Measurements from ENCODE around the gene C10orf90.

The C10orf90 gene

DNA sequence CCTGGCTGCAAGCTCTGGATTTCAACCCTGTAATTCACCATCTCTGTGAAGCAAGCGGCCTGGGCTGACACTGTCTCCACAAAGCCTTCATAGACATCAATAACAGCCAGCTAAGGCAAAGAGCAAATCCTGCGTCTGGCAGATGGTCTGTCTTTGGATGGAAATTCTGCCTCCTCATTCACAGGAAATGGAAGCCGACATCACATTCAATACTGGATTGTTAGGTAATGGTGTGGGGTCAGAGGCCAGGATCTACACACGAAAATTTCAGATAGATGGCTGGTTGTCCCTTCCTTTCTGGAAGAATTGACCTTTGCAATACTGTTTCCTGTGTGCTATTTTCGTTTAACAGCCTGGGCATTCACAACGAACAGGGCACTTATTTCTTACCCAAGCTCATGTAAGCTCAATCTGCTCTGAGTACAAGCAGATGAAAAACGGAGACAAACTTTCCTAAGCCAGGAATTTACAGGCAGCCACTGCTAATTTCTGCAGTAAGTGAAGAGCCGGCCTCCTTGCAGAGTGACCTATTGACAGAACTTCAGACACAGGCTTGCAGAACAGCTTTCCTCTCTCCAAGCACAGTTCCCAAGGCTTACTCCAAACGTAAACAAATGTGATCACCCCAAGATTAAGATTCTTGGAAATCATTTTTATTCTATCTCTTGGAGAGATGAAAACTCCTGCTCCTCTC is 279.2 kb downstream of the C10orf90 start (continued):
- TF ChIP-seq ZNF366 (tag by site-specific recombination; conservative IDR thresholded peaks at IDR 0.05) = no peak

DNA sequence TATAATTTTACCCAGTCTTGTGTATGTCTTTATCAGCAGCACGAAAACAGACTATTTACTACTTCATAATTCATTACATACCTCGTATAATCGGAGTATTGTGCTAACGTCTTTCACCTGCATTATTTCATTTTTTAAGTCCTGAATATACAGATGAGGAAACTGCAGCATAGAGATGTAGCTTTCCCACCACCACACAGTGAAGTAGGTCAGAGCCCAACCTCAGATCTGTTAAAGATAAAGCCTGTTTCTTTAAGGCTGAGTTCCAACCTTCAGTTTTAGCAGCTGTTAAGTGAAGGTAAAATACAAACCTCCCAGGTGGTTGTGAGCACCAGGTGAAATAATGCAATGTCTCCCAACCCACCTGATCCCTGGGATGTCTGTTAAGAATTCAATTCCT is 280.2 kb downstream of the C10orf90 start:
- ChIA-PET CTCF (no interaction called here), POLR2A (no interaction called here)
- Histone ChIP-seq H3K4me1 (ENCODE audit: control insufficient read depth, insufficient read depth, low read length) (no peaks in the 10 kb centered on the region), H3K9me3 (ENCODE audit: control insufficient read depth, insufficient read depth, low read depth, low read length) (no peaks in the 10 kb centered on the region; the same call in 1 of the 2 replicates), H3K27ac (ENCODE audit: extremely low read depth, low read depth, low read length) (no peak overlapping the region), H3K4me3 (ENCODE audit: low read depth, low read length) (no peak overlapping the region), H3K36me3 (ENCODE audit: control insufficient read depth in 2 of 2, insufficient read depth in 1 of 2, low read length in 2 of 2) (no peaks in the 10 kb centered on the region)
- TF ChIP-seq ZNF214 (tag by site-specific recombination; IDR thresholded peaks at IDR 0.05; ENCODE audit: borderline replicate concordance) = no peak
- no peak for TF ChIP-seq ZBTB7A (tag by site-specific recombination; IDR thresholded peaks at IDR 0.05; ENCODE audit: low read depth)
- TF ChIP-seq TRIM28 (IDR thresholded peaks at IDR 0.05; ENCODE audit: borderline replicate concordance, low read length) = no peak
- no peak for TF ChIP-seq ZNF292 (tag by site-specific recombination; IDR thresholded peaks at IDR 0.05; ENCODE audit: borderline replicate concordance, low read depth)
- TF ChIP-seq ZBTB8A (tag by site-specific recombination; IDR thresholded peaks at IDR 0.05) = no peak
- no peak for TF ChIP-seq ZNF175 (tag by site-specific recombination; IDR thresholded peaks at IDR 0.05)
- no peak for TF ChIP-seq ZNF133 (tag by site-specific recombination; IDR thresholded peaks at IDR 0.05)
- no peak for TF ChIP-seq ZNF112 (tag by site-specific recombination; IDR thresholded peaks at IDR 0.05)
- TF ChIP-seq, protein P1, sequence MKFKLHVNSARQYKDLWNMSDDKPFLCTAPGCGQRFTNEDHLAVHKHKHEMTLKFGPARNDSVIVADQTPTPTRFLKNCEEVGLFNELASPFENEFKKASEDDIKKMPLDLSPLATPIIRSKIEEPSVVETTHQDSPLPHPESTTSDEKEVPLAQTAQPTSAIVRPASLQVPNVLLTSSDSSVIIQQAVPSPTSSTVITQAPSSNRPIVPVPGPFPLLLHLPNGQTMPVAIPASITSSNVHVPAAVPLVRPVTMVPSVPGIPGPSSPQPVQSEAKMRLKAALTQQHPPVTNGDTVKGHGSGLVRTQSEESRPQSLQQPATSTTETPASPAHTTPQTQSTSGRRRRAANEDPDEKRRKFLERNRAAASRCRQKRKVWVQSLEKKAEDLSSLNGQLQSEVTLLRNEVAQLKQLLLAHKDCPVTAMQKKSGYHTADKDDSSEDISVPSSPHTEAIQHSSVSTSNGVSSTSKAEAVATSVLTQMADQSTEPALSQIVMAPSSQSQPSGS (tag by site-specific recombination; IDR thresholded peaks at IDR 0.05; ENCODE audit: low read depth) = no peak
- TF ChIP-seq ZNF701 (tag by site-specific recombination; IDR thresholded peaks at IDR 0.05) = no peak
- TF ChIP-seq, protein P2, sequence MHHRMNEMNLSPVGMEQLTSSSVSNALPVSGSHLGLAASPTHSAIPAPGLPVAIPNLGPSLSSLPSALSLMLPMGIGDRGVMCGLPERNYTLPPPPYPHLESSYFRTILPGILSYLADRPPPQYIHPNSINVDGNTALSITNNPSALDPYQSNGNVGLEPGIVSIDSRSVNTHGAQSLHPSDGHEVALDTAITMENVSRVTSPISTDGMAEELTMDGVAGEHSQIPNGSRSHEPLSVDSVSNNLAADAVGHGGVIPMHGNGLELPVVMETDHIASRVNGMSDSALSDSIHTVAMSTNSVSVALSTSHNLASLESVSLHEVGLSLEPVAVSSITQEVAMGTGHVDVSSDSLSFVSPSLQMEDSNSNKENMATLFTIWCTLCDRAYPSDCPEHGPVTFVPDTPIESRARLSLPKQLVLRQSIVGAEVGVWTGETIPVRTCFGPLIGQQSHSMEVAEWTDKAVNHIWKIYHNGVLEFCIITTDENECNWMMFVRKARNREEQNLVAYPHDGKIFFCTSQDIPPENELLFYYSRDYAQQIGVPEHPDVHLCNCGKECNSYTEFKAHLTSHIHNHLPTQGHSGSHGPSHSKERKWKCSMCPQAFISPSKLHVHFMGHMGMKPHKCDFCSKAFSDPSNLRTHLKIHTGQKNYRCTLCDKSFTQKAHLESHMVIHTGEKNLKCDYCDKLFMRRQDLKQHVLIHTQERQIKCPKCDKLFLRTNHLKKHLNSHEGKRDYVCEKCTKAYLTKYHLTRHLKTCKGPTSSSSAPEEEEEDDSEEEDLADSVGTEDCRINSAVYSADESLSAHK (tag by site-specific recombination; IDR thresholded peaks at IDR 0.05) = no peak
- TF ChIP-seq, protein P3, sequence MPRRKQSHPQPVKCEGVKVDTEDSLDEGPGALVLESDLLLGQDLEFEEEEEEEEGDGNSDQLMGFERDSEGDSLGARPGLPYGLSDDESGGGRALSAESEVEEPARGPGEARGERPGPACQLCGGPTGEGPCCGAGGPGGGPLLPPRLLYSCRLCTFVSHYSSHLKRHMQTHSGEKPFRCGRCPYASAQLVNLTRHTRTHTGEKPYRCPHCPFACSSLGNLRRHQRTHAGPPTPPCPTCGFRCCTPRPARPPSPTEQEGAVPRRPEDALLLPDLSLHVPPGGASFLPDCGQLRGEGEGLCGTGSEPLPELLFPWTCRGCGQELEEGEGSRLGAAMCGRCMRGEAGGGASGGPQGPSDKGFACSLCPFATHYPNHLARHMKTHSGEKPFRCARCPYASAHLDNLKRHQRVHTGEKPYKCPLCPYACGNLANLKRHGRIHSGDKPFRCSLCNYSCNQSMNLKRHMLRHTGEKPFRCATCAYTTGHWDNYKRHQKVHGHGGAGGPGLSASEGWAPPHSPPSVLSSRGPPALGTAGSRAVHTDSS (tag by site-specific recombination; IDR thresholded peaks at IDR 0.05) = no peak
- TF ChIP-seq, protein P4, sequence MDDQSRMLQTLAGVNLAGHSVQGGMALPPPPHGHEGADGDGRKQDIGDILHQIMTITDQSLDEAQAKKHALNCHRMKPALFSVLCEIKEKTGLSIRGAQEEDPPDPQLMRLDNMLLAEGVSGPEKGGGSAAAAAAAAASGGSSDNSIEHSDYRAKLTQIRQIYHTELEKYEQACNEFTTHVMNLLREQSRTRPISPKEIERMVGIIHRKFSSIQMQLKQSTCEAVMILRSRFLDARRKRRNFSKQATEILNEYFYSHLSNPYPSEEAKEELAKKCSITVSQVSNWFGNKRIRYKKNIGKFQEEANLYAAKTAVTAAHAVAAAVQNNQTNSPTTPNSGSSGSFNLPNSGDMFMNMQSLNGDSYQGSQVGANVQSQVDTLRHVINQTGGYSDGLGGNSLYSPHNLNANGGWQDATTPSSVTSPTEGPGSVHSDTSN (CRISPR knock-in tag; IDR thresholded peaks at IDR 0.05) = no peak
- TF ChIP-seq HOXD13 (CRISPR knock-in tag; IDR thresholded peaks at IDR 0.05; ENCODE audit: borderline replicate concordance) = no peak
- TF ChIP-seq, protein P5, sequence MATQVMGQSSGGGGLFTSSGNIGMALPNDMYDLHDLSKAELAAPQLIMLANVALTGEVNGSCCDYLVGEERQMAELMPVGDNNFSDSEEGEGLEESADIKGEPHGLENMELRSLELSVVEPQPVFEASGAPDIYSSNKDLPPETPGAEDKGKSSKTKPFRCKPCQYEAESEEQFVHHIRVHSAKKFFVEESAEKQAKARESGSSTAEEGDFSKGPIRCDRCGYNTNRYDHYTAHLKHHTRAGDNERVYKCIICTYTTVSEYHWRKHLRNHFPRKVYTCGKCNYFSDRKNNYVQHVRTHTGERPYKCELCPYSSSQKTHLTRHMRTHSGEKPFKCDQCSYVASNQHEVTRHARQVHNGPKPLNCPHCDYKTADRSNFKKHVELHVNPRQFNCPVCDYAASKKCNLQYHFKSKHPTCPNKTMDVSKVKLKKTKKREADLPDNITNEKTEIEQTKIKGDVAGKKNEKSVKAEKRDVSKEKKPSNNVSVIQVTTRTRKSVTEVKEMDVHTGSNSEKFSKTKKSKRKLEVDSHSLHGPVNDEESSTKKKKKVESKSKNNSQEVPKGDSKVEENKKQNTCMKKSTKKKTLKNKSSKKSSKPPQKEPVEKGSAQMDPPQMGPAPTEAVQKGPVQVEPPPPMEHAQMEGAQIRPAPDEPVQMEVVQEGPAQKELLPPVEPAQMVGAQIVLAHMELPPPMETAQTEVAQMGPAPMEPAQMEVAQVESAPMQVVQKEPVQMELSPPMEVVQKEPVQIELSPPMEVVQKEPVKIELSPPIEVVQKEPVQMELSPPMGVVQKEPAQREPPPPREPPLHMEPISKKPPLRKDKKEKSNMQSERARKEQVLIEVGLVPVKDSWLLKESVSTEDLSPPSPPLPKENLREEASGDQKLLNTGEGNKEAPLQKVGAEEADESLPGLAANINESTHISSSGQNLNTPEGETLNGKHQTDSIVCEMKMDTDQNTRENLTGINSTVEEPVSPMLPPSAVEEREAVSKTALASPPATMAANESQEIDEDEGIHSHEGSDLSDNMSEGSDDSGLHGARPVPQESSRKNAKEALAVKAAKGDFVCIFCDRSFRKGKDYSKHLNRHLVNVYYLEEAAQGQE (tag by site-specific recombination; IDR thresholded peaks at IDR 0.05) = no peak
- TF ChIP-seq ZNF221 (tag by site-specific recombination; IDR thresholded peaks at IDR 0.05; ENCODE audit: borderline replicate concordance) = no peak

All from HEK293 (cell line).